A673 (cell line): ENCODE data around the gene AGT. TPM values are rescaled to one million over a fixed set of nuclear protein-coding genes. Genes with fewer than 3 reads are reported as not detected.

Experiments
- BruUV-seq: library from RNA; stranded (reverse); fragments of 400-500 nt; replicated peaks from 2 replicates; lab custom pipeline; 2021; lab: Mats Ljungman, UMichigan
- CTCF ChIA-PET: fragments of 300-600 bp; sonication (Branson Sonifier 250); formaldehyde crosslinking; loops from one replicate; lab custom pipeline; 2022; ENCODE audit warnings: antibody characterized with exemption; lab: Charles Lee
- POLR2A ChIA-PET: fragments of 300-600 bp; sonication (Branson Sonifier 250); formaldehyde crosslinking; loops from one replicate; lab custom pipeline; 2022; ENCODE audit warnings: antibody characterized with exemption; ENCODE audit not compliant: low non-redundant PET; lab: Charles Lee
- DNase-seq: peaks from one replicate; pipeline ENCODE4 v3.0.0-alpha.2; 2015; ENCODE audit warnings: low spot score
- H3K27ac ChIP-seq: fragments of 200-600 bp; sonication (generic); 2 replicates; pipeline ENCODE4 v1.5.1; 2016; ENCODE audit warnings: mixed run types, low read depth, mild to moderate bottlenecking, mixed read lengths, antibody characterized with exemption, low read length; ENCODE audit not compliant: poor library complexity, severe bottlenecking
- H3K27me3 ChIP-seq: fragments of 200-600 bp; sonication (generic); replicated peaks from 2 replicates; pipeline ENCODE4 v1.6.1; 2017; ENCODE audit warnings: mixed run types, low read depth, mild to moderate bottlenecking, mixed read lengths, antibody characterized with exemption, low read length; ENCODE audit not compliant: insufficient read depth, poor library complexity
- H3K36me3 ChIP-seq: fragments of 200-600 bp; sonication (generic); 2 replicates; pipeline ENCODE4 v1.6.1; 2016; ENCODE audit warnings: mixed run types, mild to moderate bottlenecking, mixed read lengths, antibody characterized with exemption, low read length; ENCODE audit not compliant: insufficient read depth, poor library complexity, severe bottlenecking
- H3K4me1 ChIP-seq: fragments of 200-600 bp; sonication (generic); 2 replicates; pipeline ENCODE4 v1.6.1; 2017; ENCODE audit warnings: mixed run types, mild to moderate bottlenecking, mixed read lengths, antibody characterized with exemption, low read length; ENCODE audit not compliant: insufficient read depth, poor library complexity, severe bottlenecking
- H3K4me3 ChIP-seq: fragments of 200-600 bp; sonication (generic); 2 replicates; pipeline ENCODE4 v1.5.1; 2016; ENCODE audit warnings: low read depth, mixed run types, mild to moderate bottlenecking, mixed read lengths, low read length; ENCODE audit not compliant: poor library complexity, severe bottlenecking
- H3K9me3 ChIP-seq: fragments of 200-600 bp; sonication (generic); 2 replicates; pipeline ENCODE4 v1.6.1; 2016; ENCODE audit warnings: mixed run types, low read depth, mild to moderate bottlenecking, mixed read lengths, antibody characterized with exemption, low read length; ENCODE audit not compliant: poor library complexity, severe bottlenecking
- EZH2 ChIP-seq: fragments of 200-600 bp; sonication (generic); IDR thresholded peaks from 2 replicates; pipeline ENCODE4 v1.6.1; 2017; ENCODE audit warnings: borderline replicate concordance, low read depth, mild to moderate bottlenecking, mixed read lengths, antibody characterized with exemption, low read length; ENCODE audit not compliant: poor library complexity, severe bottlenecking
- intact Hi-C: fragments of 100-400 bp; cut with micrococcal nuclease; formaldehyde crosslinking; loops from one replicate; pipeline ENCODE4 v1.10.0; 2022; ENCODE audit not compliant: unreplicated experiment
- total RNA-seq: library from RNA; stranded (reverse); gene quantifications from 2 replicates; pipeline ENCODE4 v1.2.3, GENCODE V29; 2021
- TF ChIP-seq, protein P1 (sequence below): fragments of 300-800, 200-600 bp; sonication (generic); conservative IDR thresholded peaks from 2 replicates; pipeline ENCODE4 v1.5.1; 2017; ENCODE audit warnings: low read depth, mild to moderate bottlenecking, antibody characterized with exemption, low read length, moderate library complexity, mixed read lengths

The AGT gene
- total RNA-seq, 1 experiment from 2014 or later = not detected

DNA sequence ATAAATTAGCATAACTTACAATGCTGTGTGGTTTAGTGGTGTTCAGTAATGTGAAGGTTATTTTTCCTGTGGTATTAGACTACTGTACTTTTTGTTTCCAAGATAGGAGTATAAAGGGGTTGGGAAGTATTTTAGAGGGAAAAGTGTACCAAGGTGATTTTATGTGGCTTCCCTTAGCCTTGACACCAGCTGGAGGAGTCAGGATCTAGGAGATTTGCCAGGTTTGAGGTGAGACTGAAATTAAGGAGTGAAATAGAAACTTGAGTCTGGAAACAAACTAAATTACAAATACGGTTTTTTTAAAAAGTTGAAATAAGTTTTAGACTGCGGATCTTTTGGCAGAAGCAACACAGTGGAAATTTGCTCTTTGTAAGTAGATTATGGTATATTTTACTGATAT, 39.3 kb downstream of the AGT start:
- no peak for TF ChIP-seq EZH2
- TF ChIP-seq, protein P1, sequence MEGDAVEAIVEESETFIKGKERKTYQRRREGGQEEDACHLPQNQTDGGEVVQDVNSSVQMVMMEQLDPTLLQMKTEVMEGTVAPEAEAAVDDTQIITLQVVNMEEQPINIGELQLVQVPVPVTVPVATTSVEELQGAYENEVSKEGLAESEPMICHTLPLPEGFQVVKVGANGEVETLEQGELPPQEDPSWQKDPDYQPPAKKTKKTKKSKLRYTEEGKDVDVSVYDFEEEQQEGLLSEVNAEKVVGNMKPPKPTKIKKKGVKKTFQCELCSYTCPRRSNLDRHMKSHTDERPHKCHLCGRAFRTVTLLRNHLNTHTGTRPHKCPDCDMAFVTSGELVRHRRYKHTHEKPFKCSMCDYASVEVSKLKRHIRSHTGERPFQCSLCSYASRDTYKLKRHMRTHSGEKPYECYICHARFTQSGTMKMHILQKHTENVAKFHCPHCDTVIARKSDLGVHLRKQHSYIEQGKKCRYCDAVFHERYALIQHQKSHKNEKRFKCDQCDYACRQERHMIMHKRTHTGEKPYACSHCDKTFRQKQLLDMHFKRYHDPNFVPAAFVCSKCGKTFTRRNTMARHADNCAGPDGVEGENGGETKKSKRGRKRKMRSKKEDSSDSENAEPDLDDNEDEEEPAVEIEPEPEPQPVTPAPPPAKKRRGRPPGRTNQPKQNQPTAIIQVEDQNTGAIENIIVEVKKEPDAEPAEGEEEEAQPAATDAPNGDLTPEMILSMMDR = no peak
- Histone ChIP-seq H3K4me3 (no peak overlapping the region), H3K27me3 (no peaks in the 10 kb centered on the region), H3K9me3 (no peaks in the 10 kb centered on the region), H3K4me1 (no peaks in the 10 kb centered on the region), H3K27ac (no peak overlapping the region), H3K36me3 (peaks cover 13% of the 10 kb centered on the region)
- BruUV-seq = no TSS peak
- DNase-seq = no peak
- ChIA-PET CTCF (no interaction called here), POLR2A (no interaction called here)
- intact Hi-C loops = no loop called here

DNA sequence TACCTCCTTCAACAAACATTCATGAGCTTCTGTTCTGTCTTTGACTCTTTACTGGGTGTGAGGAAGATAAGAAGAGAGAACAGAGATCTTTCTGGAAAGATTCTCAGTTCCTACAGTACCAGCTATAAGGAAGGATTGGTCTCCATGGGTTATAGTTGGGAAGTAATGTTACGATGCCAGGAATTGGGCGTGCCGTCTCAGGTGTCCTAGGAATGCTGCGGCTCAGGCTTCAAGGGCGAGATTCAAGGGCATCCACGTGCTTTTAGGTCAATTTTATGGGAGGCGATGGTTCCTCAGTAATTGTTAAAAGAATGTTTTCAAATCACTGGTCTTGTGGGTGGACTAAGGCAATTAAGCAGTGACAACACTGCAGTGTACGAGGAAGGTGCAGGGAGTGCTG, 44.4 kb downstream of the AGT start:
- no peaks in the 10 kb centered on the region for H3K9me3 ChIP-seq
- H3K4me3 ChIP-seq = no peak overlapping the region
- POLR2A ChIA-PET = no interaction called here
- H3K27ac ChIP-seq = no peak overlapping the region
- H3K36me3 ChIP-seq = no peaks in the 10 kb centered on the region
- TF ChIP-seq EZH2 = no peak
- TF ChIP-seq, protein P1 = no peak
- BruUV-seq = no TSS peak
- DNase-seq = no peak
- no peaks in the 10 kb centered on the region for H3K27me3 ChIP-seq
- H3K4me1 ChIP-seq = no peaks in the 10 kb centered on the region
- intact Hi-C loops = no loop called here
- CTCF ChIA-PET = no interaction called here

DNA sequence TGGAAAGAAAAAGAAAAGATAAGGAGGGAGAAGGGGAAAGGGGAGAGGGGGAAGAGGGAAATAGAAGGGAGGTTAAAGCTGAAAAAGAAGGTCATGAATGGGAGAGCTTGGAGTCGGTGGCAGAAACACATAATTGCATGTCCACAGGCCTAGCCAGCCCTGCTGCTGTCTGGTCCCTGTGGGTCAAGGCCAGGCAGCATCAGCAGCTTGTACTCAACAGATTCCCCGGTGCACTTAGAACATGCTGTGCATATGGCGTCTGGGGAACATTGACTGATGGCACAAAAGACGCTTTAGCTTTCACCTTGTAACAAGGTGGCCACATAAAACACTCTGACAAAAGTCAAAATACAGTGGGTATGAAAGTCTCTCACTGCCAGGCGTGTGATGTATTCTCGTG, 45.7 kb downstream of the AGT start:
- ChIA-PET POLR2A (no interaction called here), CTCF (no interaction called here)
- Histone ChIP-seq H3K27ac (no peak overlapping the region), H3K9me3 (no peaks in the 10 kb centered on the region), H3K4me3 (no peak overlapping the region), H3K27me3 (no peaks in the 10 kb centered on the region), H3K4me1 (no peaks in the 10 kb centered on the region), H3K36me3 (peaks cover 8% of the 10 kb centered on the region)
- no peak for TF ChIP-seq EZH2
- TF ChIP-seq, protein P1 = no peak
- no TSS peak for BruUV-seq
- intact Hi-C loops = no loop called here
- no peak for DNase-seq
